Duodenal mucosa (tissue), 2 donors: ENCODE results near the gene F10.

Source experiments
- H3K27ac ChIP-seq: one replicate; pipeline ENCODE4 v1.7.0; 2013; ENCODE audit warnings: low read depth, low read length
- H3K27me3 ChIP-seq, 2 donors: one replicate each; pipeline ENCODE4 v1.7.0; 2013; ENCODE audit warnings: low read length in 2 of 2, control low read depth in 1 of 2; ENCODE audit not compliant: insufficient read depth in 2 of 2, control insufficient read depth in 1 of 2
- H3K36me3 ChIP-seq, 2 donors: one replicate each; pipeline ENCODE4 v1.7.0; 2013; ENCODE audit warnings: low read length in 2 of 2, control low read depth in 1 of 2; ENCODE audit not compliant: insufficient read depth in 2 of 2, control insufficient read depth in 1 of 2
- H3K4me1 ChIP-seq, 2 donors: one replicate each; pipeline ENCODE4 v1.7.0; 2013; ENCODE audit warnings: low read length in 2 of 2, control low read depth in 1 of 2; ENCODE audit not compliant: insufficient read depth in 2 of 2, control insufficient read depth in 1 of 2
- H3K4me3 ChIP-seq, 2 donors: one replicate each; pipeline ENCODE4 v1.7.0; 2013; ENCODE audit warnings: low read length in 2 of 2, low read depth in 1 of 2
- H3K9ac ChIP-seq, 2 donors: one replicate each; pipeline ENCODE4 v1.7.0; 2013; ENCODE audit warnings: low read length in 2 of 2, low read depth in 1 of 2
- H3K9me3 ChIP-seq, 2 donors: one replicate each; pipeline ENCODE4 v1.7.0; 2013; ENCODE audit warnings: low read length in 2 of 2, control low read depth in 1 of 2; ENCODE audit not compliant: control insufficient read depth in 1 of 2

F10 gene

GRCh38 chr13:113138792-113139551 is 16.4 kb downstream of the F10 start:
- no peaks in the 10 kb centered on the region for H3K9me3 ChIP-seq
- H3K4me1 ChIP-seq = no peaks in the 10 kb centered on the region
- H3K36me3 ChIP-seq = no peaks in the 10 kb centered on the region
- H3K9ac ChIP-seq = no peak overlapping the region
- H3K27ac ChIP-seq = no peak overlapping the region
- H3K4me3 ChIP-seq = no peak overlapping the region
- H3K27me3 ChIP-seq = no peaks in the 10 kb centered on the region

GRCh38 chr13:113139577-113139976 is 17.0 kb downstream of the F10 start:
- no peaks in the 10 kb centered on the region for H3K9me3 ChIP-seq
- H3K4me1 ChIP-seq = no peaks in the 10 kb centered on the region
- no peaks in the 10 kb centered on the region for H3K27me3 ChIP-seq
- no peaks in the 10 kb centered on the region for H3K36me3 ChIP-seq
- no peak overlapping the region for H3K9ac ChIP-seq
- no peak overlapping the region for H3K27ac ChIP-seq
- H3K4me3 ChIP-seq = no peak overlapping the region

GRCh38 chr13:113140677-113141600 is 18.3 kb downstream of the F10 start:
- Histone ChIP-seq H3K36me3 (no peaks in the 10 kb centered on the region), H3K4me1 (no peaks in the 10 kb centered on the region), H3K27me3 (no peaks in the 10 kb centered on the region), H3K27ac (no peak overlapping the region), H3K4me3 (no peak overlapping the region), H3K9ac (no peak overlapping the region), H3K9me3 (no peaks in the 10 kb centered on the region)

GRCh38 chr13:113141601-113141970 is 19.0 kb downstream of the F10 start:
- Histone ChIP-seq H3K9ac (no peak overlapping the region), H3K27ac (no peak overlapping the region), H3K36me3 (no peaks in the 10 kb centered on the region), H3K27me3 (no peaks in the 10 kb centered on the region), H3K4me3 (no peak overlapping the region), H3K9me3 (no peaks in the 10 kb centered on the region), H3K4me1 (no peaks in the 10 kb centered on the region)

- Histone ChIP-seq H3K27me3 (no peaks in the 10 kb centered on the region), H3K27ac (no peak overlapping the region), H3K9ac (no peak overlapping the region)
These were observed 20.3 kb downstream of the F10 start for GRCh38 chr13:113142876-113143275.

GRCh38 chr13:113143466-113144254 is 21.1 kb downstream of the F10 start:
- Histone ChIP-seq H3K27me3 (no peaks in the 10 kb centered on the region), H3K4me3 (no peak overlapping the region), H3K36me3 (no peaks in the 10 kb centered on the region), H3K4me1 (no peaks in the 10 kb centered on the region), H3K9me3 (no peaks in the 10 kb centered on the region), H3K9ac (no peak overlapping the region), H3K27ac (no peak overlapping the region)

More at GRCh38 chr13:113142876-113143275, 20.3 kb downstream of the F10 start:
- no peaks in the 10 kb centered on the region for H3K4me1 ChIP-seq
- no peaks in the 10 kb centered on the region for H3K36me3 ChIP-seq
- no peak overlapping the region for H3K4me3 ChIP-seq
- H3K9me3 ChIP-seq = no peaks in the 10 kb centered on the region

- Histone ChIP-seq H3K4me1 (no peaks in the 10 kb centered on the region), H3K27me3 (no peaks in the 10 kb centered on the region), H3K36me3 (no peaks in the 10 kb centered on the region), H3K27ac (no peak overlapping the region), H3K9ac (no peak overlapping the region), H3K4me3 (no peak overlapping the region), H3K9me3 (no peaks in the 10 kb centered on the region)
These were observed 21.6 kb downstream of the F10 start for GRCh38 chr13:113144255-113144629.

GRCh38 chr13:113145496-113145895 is 22.9 kb downstream of the F10 start:
- no peak overlapping the region for H3K9ac ChIP-seq
- H3K4me3 ChIP-seq = no peak overlapping the region
- no peaks in the 10 kb centered on the region for H3K9me3 ChIP-seq
- H3K27ac ChIP-seq = no peak overlapping the region
- no peaks in the 10 kb centered on the region for H3K4me1 ChIP-seq
- H3K36me3 ChIP-seq = no peaks in the 10 kb centered on the region
- no peaks in the 10 kb centered on the region for H3K27me3 ChIP-seq

- H3K27ac ChIP-seq = no peak overlapping the region
- no peaks in the 10 kb centered on the region for H3K27me3 ChIP-seq
- no peaks in the 10 kb centered on the region for H3K36me3 ChIP-seq
- no peak overlapping the region for H3K4me3 ChIP-seq
- no peaks in the 10 kb centered on the region for H3K4me1 ChIP-seq
- no peaks in the 10 kb centered on the region for H3K9me3 ChIP-seq
- no peak overlapping the region for H3K9ac ChIP-seq
These were observed 23.5 kb downstream of the F10 start for GRCh38 chr13:113145911-113146598.
